NOMO-1 treated with DMSO at 0.1 percent for 48 hours (cell line): ENCODE data around the gene SLC13A3.

Experiments
- DNase-seq: peaks from one replicate; lab custom pipeline; 2025; ENCODE audit not compliant: unreplicated experiment; lab: John Stamatoyannopoulos, UW

The SLC13A3 gene, protein sequence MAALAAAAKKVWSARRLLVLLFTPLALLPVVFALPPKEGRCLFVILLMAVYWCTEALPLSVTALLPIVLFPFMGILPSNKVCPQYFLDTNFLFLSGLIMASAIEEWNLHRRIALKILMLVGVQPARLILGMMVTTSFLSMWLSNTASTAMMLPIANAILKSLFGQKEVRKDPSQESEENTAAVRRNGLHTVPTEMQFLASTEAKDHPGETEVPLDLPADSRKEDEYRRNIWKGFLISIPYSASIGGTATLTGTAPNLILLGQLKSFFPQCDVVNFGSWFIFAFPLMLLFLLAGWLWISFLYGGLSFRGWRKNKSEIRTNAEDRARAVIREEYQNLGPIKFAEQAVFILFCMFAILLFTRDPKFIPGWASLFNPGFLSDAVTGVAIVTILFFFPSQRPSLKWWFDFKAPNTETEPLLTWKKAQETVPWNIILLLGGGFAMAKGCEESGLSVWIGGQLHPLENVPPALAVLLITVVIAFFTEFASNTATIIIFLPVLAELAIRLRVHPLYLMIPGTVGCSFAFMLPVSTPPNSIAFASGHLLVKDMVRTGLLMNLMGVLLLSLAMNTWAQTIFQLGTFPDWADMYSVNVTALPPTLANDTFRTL

GRCh38 chr20:46651091-46651962 is at the start of gene SLC13A3:
Gene SLC13A3 (minus strand): TSS chr20:46651459. CDS start chr20:46651421, 38 bp downstream.
- no peak for DNase-seq

- no peak for DNase-seq
These were observed 49.8 kb upstream of the SLC13A3 start for GRCh38 chr20:46701057-46701456.

- DNase-seq = no peak
These were observed 49.2 kb upstream of the SLC13A3 start for GRCh38 chr20:46700481-46700880.

DNA sequence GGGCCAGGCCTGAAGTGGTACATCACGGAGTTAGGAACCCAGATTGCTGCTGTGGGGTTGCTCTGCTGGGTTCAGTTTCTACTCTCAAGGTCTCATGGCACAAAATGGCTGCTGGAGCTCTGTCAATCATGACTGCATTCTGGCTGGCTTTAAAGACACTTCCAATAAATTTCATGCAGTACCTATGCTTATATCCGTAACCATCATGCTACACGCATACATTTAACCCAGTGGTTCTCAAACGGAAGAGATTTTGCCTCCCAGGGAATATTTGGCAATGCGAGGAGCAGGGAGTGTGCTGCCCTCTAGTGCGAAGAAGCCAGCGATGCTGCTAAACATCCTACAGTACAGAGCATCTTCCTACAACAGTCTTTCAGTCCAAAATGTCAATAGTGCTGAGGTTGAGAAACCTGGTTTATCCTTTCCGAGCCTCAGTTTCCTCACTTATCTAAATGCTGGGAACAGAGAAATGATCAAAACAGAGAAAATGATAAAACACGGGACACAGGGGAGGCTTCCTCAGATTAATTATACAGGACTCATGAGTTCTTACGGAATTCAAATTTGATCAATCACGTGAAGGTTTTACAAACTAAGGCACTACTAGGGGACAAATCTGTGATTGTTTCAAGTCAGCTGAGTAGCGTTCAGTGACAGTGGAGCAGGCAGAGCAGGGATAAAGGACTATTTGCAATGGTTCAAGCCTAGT is 48.5 kb upstream of the SLC13A3 start:
- DNase-seq = peak; percentile 61

GRCh38 chr20:46698788-46699187 is 47.5 kb upstream of the SLC13A3 start:
- DNase-seq = no peak

- no peak for DNase-seq
These were observed 45.6 kb upstream of the SLC13A3 start for GRCh38 chr20:46696791-46697279.

DNA sequence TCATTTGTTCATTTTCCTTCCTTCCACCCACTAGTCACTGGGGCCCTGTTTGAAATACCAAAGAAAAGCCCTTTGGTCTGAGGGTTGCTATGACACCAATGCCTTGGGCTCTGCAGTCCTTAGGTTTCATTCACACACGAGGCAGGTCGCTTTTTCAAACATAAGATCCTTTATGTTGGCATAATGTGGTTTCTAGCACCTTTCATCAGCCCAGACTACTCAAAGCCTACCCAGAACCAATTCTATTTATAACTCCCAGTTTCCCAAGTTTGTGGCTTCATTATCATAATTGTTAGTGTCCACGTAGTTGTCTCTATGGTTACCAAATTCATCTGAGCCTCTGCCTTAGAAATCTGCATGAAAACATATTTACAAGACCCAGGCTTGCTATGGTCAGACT is 44.6 kb upstream of the SLC13A3 start:
- peak; percentile 82 for DNase-seq

DNA sequence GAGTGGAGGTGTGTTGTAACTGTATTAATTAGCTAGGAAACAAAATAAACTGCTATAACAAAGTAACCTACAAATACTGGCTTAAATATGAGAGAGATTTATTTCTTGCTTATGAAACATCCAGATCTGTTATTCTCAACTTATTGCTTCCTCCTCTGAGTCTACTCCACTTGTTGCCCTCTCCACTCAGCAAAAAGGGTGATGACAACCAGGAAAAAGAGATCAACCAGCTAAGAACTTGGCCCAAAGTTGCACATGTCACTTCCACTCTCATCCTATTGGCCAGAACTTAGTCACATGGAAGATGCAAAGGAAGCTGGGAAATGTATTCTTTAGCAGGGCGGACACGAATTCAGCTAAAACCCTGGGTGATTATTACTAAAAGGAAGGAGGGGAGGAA is 43.2 kb upstream of the SLC13A3 start:
- peak; percentile 95 for DNase-seq

DNA sequence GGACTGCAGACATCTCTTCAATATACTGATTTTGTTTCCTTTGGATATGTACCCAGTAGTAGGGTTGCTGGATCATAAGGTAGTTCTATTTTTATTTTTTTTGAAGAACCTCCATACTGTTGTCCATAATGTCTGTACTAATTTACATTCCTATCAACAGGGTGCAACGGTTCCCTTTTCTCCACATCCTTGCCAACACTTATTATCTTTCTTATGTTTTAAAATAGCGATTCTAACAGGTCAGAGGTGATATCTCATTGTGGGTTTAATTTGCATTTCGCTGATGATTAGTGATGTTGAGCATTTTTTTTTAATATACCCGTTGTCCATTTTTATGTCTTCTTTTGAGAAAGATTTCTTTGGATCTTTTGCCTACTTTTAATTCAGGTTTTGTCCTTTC is 39.9 kb upstream of the SLC13A3 start:
- DNase-seq = no peak

DNA sequence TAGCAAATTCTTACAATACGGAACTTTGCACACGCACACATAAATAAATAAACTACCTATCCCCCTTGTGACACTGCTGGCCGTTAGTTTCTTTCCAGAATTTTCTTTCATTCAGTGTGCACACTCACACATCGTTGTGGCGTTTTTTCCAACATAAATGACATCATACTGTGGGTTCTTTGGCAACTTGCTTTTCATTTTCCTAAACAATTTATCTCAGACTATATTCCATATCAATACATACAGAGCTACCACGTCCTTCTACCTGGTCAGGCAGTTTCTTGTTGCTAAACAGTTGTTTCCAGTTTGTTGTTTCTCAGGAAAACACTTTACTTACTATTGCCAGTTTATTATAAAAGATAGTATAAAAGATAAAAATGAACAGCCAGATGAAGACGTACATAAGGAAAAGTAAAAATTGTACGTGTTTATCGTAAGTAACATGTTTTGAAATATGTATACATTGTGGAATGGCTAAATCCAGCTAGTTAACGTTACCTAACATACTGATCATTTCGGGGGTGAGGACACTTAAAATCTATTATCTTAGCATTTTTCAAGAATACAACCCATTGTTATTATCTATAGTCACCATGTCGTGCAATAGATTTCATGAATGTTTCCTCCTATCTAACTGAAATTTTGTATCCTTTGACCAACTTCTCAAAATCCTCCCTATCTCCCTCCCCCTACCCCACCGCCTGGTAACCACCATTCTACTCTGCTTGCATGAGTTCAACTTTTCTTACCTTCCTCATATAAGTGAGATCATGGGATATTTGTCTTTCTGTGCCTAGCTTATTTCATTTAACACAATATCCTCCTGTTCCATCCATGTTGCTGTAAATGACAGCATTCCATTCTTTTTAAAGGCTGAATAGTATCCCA is 39.2 kb upstream of the SLC13A3 start:
- peak; percentile 76 for DNase-seq

GRCh38 chr20:46689754-46690085 is 38.5 kb upstream of the SLC13A3 start:
- no peak for DNase-seq

- DNase-seq = peak; percentile 100
These were observed 38.0 kb upstream of the SLC13A3 start, which contains the start of gene TP53RK for GRCh38 chr20:46689082-46689753. Gene TP53RK (minus strand): TSS chr20:46689444. CDS start chr20:46689414, 30 bp downstream.

- no peak for DNase-seq
These were observed 37.2 kb upstream of the SLC13A3 start for GRCh38 chr20:46688151-46689081.

- no peak for DNase-seq
These were observed 32.9 kb upstream of the SLC13A3 start for GRCh38 chr20:46683939-46684750.

DNA sequence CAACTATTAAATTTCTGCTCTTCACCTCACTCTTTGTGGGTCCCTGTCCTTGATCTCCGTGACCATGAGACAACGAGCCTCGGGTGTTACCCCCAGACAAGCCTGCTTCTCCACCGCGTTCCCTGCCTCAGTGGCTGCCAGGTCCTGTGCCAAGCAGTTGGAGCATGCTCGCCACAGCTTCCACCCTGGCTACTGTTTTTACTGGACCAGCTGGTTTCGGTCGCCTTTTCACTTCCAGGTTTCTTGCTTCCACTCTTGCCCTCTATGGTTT is 32.3 kb upstream of the SLC13A3 start:
- no peak for DNase-seq

DNA sequence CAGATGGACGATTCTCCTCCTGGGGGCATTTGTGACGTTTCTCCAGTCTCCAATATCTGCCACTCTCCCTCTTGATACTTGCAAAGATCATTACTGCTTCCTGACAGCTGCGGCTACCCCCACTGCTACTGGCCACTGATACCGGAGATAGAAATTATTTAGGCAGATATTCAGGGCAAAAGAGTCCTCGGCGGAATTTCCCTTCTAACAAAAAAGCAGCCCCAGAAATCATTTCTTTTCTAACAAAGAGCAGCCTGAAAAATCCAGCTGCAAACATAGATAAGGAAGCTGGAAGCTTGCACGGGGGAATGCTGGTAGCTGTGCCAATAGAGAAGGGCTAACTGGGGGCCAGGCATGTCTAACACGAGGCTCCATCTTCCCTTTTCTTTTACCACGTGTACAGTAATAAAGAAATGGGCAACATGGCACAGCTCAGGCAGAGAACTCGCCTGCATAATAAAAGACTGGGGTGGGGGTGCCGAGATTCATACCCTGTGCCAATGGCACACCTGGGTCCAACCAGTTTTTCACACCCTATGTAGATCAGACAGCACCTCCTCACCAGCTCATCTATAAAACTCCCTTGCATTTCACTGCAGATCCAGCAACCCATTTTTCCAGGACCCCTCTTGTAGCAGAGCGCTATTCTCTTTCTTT is 31.9 kb upstream of the SLC13A3 start:
- no peak for DNase-seq
